Right ventricle myocardium inferior (tissue), 1 donor: ENCODE measurements around the gene GSE1. TPM values are rescaled to one million over a fixed set of nuclear protein-coding genes. Genes with fewer than 3 reads are reported as not detected.

Experiments
- ATAC-seq: fragments of 200-7000 bp; cut with Tn5 transposase; one replicate; pipeline ENCODE4 v1.9.1; 2020; ENCODE audit warnings: mild to moderate bottlenecking, moderate library complexity
- DNase-seq: peaks from one replicate; pipeline ENCODE4 v3.0.0; 2021; ENCODE audit errors: missing footprints
- intact Hi-C: fragments of 100-400 bp; cut with DNase I; formaldehyde crosslinking; loops from one replicate; pipeline ENCODE4 v1.11.0; 2022
- total RNA-seq: library from RNA; stranded (reverse); fragmentation: NEBNext Ultra II Directional; extraction: Animal tissue kit (Norgen Biotek cat#: 25700); gene quantifications from one replicate; pipeline ENCODE4 v1.2.1, GENCODE V29; 2021
- donor health status: DM: no; HTN: yes; CAD: no; lungs with severe emphysema.

Gene GSE1
- total RNA-seq, 1 donor from 2014 or later: 28.9 TPM

DNA sequence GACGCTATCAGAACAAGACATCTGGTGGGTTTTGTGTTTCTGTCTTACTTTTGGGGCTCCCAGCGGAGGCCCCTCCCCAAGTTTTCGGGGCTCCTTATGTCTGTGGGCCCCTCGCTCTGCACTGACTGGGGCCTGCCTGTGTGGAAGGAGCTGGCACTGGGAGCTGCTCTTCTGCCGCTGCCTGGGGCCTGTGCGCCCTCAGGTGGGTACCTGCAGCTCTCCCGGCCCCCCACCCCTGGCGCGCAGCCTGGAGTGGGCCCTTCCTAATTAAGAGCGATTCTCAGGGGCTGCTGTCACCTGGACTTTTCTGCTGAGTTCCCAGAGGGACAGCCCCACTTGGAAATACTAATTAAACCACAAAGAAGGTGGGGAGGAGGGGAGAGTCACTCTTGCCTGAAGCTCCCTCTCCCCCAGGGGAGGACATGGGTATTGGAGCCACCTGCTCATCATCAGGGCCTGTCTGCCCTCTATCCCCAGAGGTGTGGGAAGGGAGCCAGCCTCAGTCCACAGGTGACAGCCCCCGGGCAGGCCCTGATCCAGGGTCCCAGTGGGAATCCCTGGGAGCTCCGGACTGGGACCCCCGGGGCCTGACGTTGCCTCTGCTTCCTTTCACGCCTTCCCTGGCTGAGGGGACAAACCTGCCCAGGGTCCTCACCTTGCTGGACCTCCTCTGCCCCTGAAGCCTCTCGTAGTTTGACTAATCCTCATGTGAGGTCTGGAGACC lies 36.5 kb downstream of the GSE1 start:
- no peak for ATAC-seq
- intact Hi-C loops: no loop called here
- peak; percentile 54 for DNase-seq

DNA sequence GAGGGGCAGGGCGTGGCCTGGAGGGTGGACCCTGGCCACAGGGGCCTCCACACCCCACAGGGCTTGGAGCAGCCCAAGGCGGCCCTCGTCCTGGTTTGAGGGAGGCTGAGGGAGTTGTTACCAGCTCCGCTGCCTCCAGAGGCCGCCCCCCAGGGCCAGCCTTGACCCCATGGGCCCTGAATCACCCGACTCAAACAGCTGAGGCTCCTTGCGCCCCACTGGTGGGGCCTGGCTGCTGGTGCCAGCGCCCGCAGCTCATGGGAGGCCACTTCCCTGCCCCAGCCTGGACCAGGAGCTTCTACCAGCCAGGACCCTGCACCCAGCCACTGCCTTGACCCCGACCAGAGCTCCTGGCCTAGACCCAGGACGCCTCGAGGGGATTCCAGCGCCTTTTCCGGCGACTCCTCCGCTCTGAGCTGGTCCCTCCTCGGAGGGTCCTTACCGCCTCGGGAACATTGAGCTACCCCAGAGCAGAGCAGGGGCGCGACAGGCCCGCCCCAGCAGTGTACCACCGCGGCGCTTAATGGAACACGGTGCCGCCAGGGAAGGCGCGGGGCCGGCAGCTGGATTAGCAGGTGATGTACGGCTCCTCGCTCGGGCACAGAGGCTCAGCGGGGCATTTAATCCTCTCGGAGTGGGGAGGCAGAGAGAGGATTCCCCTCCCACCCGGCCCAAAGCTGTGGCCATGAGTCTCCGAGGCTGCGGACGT lies 37.2 kb downstream of the GSE1 start:
- intact Hi-C loops: no loop called here
- DNase-seq (no peak), ATAC-seq (no peak)

GRCh38 chr16:85650844-85651628 lies 37.9 kb downstream of the GSE1 start:
- DNase-seq: peak; percentile 75
- no peak for ATAC-seq
- intact Hi-C loops: no loop called here

- DNase-seq (peak; percentile 56), ATAC-seq (peak; percentile 15)
- intact Hi-C loops: no loop called here
These were observed 38.7 kb downstream of the GSE1 start for GRCh38 chr16:85651629-85652430.

GRCh38 chr16:85652431-85653221 lies 39.5 kb downstream of the GSE1 start:
- DNase-seq (peak; percentile 75), ATAC-seq (peak; percentile 61)
- intact Hi-C loops: no loop called here

- ATAC-seq: no peak
- DNase-seq: peak; percentile 62
- intact Hi-C loops: no loop called here
These were observed 40.3 kb downstream of the GSE1 start for GRCh38 chr16:85653290-85653891.

- intact Hi-C loops: no loop called here
- DNase-seq: peak; percentile 54
- ATAC-seq: no peak
These were observed 41.4 kb downstream of the GSE1 start for GRCh38 chr16:85654251-85655095.

- intact Hi-C loops: no loop called here
- DNase-seq: peak; percentile 57
These were observed 42.4 kb downstream of the GSE1 start for GRCh38 chr16:85655216-85656129.

GRCh38 chr16:85656351-85657266 lies 43.5 kb downstream of the GSE1 start:
- intact Hi-C loops: no loop called here
- no peak for ATAC-seq
- peak; percentile 46 for DNase-seq

More at GRCh38 chr16:85655216-85656129, 42.4 kb downstream of the GSE1 start:
- ATAC-seq: no peak

- ATAC-seq (no peak), DNase-seq (peak; percentile 56)
- intact Hi-C loops: no loop called here
These were observed 44.1 kb downstream of the GSE1 start for GRCh38 chr16:85657267-85657650.

GRCh38 chr16:85657996-85658395 lies 44.9 kb downstream of the GSE1 start:
- no peak for ATAC-seq
- intact Hi-C loops: no loop called here

DNA sequence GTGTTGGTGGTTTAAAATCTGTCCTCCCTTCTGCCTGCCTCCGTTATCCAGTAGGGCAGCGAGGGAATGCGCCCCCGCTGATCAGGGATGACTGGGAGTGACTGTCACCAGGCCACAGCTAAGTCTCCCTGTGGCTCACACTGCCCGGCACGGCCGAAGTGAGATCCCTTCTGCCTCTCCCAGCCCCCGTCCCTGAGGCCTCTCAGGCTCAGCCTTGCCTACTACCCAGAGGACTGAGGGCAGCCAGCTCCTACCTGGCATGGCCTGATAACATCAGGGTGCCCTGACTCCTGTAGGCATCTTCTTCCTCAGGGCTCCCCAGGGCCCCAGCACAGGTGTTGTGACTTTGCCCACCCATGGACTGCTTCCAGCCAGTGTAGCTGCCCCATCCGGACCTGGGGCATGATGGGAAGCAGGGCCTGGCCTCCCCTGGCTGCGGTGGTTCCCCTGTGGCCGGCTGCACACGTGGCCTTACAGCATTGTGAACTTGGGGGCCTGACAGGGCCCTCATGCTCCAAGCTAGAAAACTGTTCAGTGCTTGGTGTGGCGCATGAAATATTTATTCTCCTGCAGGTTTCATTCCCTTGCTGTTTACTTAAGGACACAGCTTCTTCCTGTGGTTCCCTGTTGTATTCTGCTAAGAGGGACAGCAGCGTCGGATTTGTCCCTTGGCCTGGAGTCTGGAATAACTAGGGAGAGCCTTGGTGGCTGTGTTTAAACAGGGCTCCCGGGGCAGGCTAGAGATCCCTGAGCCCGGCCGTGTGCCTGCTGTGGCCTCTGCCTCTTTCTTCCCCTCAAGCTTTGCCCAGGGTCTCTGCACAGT lies 45.6 kb downstream of the GSE1 start:
- intact Hi-C loops: loop anchor here (1.0 kb wide), 1 partner anchor 60 kb away; no protein-coding TSS in a partner anchor
- no peak for ATAC-seq
- DNase-seq: peak; percentile 53

More at GRCh38 chr16:85657996-85658395, 44.9 kb downstream of the GSE1 start:
- DNase-seq: no peak

DNA sequence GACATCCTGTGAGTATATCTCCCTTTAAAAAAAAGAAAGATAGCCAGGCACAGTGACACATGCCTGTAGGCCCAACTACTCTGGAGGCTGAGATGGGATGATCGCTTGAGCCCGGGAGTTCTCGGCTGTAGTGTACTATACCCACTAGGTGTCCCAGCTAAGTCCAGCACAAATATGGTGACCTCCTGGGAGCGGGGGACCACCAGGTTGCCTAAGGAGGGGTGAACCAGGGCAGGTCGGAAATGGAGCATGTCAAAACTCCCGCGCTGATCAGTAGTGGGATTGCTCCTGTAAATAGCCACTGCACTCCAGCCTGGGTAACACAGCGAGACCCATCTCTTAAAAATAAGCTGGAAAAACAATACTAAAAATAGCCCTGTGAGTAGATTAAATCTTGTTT lies 46.2 kb downstream of the GSE1 start:
- DNase-seq (no peak), ATAC-seq (no peak)
- intact Hi-C loops: loop anchor here (1.0 kb wide), 1 partner anchor 59 kb away; no protein-coding TSS in a partner anchor
